ENCODE results near the gene LMO7. TPM values are rescaled to one million over a fixed set of nuclear protein-coding genes. Genes with fewer than 3 reads are reported as not detected.

The LMO7 gene
- total RNA-seq, 1 donor, result 6.7 TPM

DNA sequence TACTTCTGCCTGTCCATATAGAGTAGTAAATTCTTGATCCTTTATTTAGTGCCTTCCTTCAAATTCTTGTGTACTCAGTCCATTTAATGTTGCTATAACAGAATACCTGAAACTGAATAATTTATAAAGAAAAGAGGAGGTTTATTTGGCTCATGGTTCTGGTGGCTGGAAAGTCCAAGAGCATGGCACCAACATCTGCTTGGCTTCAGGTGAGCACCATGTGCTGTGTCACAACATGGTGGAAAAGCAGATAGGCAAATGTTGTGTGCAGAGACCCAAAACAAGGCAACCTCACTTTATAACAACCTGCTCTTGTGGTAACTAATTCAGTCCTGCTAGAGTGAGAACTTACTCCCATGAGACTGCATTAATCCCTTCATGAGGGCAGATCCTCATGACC is 195.3 kb downstream of the LMO7 start:
- DNase-seq (ENCODE audit: low read depth in 2 of 3, low spot score in 2 of 3), result no peak

DNA sequence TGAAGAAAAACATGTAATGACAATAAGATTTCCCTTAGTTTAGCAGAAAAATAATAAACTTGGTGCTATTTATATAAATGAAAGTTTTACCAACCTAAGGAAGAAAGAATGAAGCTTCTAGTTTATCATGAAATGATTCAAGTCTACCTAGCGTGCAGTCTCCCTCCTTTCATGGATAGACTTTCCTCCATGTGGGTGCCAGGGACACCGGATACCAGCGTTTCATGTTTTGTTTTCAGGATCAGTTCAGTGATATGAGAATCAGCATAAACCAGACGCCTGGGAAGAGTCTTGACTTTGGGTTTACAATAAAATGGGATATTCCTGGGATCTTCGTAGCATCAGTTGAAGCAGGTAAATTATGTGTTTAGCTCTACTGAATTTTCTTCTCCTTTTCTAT is 196.7 kb downstream of the LMO7 start:
- DNase-seq (ENCODE audit: low read depth in 2 of 3, low spot score in 2 of 3), result no peak

DNA sequence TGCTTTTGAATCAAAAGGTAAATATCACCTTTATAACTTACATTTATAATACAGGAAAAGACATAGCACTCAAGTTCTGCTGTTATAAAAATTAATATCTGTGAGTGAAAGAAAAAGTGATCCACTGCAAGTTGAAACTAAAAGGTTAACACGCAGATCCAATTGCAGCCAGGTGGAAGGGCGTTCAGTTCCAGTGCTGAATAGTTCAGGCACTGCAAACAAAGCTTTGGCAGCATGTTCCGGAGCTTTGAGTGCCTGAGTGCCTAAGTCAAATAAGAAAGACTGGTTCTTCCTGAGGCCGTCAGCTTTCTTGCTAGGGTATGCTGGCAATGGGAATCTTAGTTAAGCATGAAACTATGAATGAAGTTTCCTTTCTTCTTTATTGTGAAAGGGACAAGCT is 200.3 kb downstream of the LMO7 start:
- DNase-seq (ENCODE audit: low read depth in 2 of 3, low spot score in 2 of 3), result no peak

DNA sequence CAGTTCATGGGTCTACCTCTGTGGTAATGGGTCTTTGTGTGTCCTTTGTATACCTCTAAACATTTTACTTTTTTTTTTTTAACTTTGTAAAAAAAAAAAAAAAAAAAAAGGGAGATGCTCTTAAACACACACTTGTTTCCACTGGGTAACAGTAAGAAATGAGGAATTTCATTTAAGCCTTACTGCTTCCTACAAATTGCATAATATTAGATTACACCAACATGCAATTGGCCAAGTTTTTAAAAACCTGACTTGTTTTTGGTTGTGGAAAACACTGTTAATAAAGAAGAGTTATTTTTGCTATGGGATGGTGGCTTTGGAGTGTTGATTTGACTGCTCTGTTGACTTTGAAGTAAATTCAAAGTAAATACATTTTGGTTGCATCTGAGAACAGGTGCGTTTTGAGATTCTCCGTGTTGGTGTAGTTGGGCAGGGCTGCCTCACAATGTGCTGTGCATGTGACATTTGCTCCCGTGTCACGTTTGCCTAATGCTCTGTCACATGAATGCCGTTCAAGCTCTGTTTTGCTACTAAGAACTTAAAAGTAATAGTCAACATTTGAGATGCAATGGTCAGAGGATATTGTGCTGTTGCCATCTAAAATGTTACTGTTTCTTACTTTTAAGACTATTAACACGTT is 202.4 kb downstream of the LMO7 start:
- no peak for DNase-seq (ENCODE audit: low read depth in 2 of 3, low spot score in 2 of 3)

DNA sequence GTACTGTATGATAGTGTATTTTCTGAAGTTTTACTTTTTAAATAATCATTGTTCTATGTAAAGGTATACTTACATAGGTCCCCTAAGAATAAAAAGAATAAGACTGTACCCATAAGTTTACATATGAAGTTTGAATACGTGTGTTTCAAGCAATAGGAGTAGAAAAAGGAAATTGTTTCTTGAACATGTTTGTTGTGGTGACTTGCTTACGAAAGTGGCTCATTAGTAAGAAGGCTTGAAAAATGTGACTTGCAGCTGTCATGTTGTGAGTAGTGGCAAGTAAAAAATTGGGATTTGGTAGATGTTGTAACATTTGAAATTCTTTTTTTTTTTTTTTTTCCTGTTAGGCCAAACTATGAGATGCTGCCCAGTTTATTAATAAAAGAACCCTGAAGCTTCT is 203.3 kb downstream of the LMO7 start:
- DNase-seq (ENCODE audit: low read depth in 2 of 3, low spot score in 2 of 3), result no peak

DNA sequence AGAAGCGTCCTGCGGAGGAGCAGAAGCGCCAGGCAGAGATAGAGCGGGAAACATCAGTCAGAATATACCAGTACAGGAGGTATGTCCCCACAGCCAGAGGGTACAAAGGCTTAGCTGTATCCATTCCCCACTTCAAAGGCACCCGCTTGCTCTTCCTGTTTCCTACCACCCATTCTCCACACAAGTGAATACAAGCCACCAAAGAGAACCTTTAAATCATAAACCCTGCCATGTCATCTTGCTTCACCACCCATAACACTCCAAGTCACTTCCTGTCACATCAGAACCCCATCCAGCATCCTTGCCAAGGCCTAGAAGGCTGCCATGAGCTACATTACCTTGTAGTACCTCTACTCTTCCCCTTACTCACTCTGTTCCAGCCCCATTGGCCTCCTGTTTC is 205.8 kb downstream of the LMO7 start:
- DNase-seq (ENCODE audit: low read depth in 2 of 3, low spot score in 2 of 3), result no peak

DNA sequence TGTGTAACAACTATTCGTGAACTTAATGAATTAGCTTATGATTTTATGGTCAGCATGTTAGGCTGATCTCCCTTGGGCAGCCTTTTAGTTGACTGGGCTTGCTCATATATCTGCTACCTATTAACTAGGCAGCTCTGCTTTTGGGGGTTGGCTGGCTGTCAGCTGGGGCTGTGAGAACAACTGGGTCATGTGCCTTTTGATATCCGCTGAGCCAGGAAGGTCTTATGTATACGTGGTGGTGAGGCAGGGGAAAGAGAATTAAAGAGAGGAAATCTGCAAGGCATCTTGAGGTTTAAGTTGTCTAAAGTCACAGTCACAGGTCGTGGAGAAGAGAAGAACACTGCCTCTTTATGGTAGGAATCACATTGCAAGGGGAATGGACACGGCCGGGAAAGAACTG is 206.9 kb downstream of the LMO7 start:
- DNase-seq (ENCODE audit: low read depth in 2 of 3, low spot score in 2 of 3), result no peak

DNA sequence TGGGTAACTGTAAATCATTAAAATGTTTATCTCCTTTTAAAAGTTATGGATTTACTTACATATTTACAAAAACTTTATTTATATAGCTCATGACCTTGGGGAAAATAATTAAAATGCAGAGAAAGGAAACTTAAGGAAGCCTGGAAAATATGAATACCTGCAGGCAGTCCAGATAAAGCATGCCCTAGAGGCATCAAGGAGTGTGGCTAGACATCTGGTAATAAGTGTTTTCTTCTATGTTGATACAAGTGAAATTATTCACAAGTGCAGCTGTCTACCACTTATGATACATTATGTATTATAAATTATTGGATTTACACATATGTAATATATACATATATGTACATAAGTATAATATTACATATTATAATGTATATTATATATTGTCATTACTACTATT is 207.9 kb downstream of the LMO7 start:
- DNase-seq (ENCODE audit: low read depth in 2 of 3, low spot score in 2 of 3), result no peak

DNA sequence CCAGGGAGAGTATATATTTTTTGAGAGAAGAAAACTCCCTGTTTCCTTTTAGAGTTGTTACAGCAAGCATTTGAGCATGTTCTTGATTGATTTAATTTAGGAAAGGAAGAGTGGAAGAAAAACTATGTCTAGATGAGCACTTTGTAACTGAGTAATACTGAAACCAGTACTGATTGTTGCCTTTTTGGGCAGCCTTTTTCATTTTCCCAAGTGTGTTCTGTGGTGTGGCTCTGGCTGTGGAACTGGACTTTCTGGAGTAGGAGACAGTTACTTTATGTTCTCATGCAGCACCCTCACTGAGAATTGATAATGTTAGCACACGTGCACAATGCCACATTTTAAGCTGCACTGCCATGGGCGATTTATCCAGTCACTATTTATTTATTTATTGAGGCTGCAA is 211.5 kb downstream of the LMO7 start:
- DNase-seq (ENCODE audit: low read depth in 2 of 3, low spot score in 2 of 3), result no peak

DNA sequence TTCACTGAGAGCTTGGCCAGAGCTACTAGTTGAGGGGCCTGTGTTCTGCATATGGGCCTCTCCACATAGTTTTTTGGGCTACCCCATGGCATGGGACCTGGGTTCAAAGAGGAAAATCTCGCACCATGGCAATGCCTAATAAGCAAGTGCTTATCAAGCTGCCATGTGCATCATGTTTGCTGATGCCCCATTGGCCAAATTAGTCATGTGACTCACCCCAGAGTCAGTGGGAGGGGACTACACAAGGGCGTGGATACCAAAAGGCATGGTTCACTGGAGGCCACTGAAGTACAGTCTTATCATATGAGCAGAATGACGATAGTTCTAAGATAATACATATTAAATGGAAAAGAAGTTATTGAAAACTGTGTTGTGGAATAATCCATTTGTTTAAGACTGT is 214.8 kb downstream of the LMO7 start:
- DNase-seq (ENCODE audit: low read depth in 2 of 3, low spot score in 2 of 3), result no peak

DNA sequence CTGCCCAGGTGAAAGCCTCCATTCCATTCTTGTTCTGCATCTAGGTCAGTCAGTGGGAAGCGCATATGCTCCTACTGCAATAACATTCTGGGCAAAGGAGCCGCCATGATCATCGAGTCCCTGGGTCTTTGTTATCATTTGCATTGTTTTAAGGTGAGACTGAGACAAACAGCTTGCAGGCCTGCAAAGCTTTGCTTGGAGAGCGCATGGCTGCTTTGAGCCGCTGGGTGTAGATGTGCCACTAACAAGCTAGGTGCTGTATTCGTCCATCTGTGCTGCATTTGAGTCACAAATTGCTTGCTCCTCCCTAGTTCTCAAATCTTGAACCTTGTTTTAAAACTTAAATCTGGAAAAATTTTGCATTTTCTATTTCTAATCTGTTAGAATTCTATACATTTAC is 219.1 kb downstream of the LMO7 start:
- no peak for DNase-seq (ENCODE audit: low read depth in 2 of 3, low spot score in 2 of 3)

DNA sequence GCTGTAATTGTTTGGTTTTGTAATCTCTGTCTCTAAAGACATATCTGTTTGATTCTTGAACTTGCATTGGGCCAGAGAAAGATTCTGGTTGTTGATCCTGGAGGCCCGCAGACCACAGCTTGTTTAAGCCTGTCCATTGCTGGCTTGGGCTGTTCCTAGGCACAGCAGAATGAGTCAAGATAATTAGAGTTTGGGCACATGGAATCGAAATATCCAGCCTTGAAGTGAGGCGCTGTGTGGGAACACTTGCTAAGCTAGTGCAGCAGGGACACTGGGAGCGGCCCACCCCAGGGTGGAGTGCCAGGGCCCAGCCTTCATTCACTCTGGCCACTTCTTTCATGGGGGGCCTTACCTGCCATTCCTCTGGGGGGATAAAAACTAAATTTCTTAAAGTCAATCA is 219.7 kb downstream of the LMO7 start:
- no peak for DNase-seq (ENCODE audit: low read depth in 2 of 3, low spot score in 2 of 3)

DNA sequence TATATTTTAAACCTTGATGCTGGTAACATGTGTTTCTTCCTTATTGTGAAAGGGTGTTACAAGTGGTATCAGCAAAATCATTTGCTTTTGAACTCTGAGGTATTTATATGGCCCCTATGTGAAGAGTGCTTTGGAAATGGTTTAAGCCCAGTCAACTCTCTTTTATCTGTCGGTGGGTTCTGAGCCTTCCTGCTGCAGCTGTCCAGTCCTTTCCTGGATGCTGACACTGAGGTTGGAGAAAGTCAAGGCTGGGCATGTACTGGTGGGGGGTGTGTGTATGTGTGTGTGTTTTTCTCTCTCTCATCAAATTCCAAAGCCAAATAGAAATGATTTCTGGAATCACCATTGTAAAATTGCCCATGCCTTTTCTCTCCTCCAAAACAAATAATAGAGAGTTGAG is 221.2 kb downstream of the LMO7 start:
- DNase-seq (ENCODE audit: low read depth in 2 of 3, low spot score in 2 of 3), result no peak

DNA sequence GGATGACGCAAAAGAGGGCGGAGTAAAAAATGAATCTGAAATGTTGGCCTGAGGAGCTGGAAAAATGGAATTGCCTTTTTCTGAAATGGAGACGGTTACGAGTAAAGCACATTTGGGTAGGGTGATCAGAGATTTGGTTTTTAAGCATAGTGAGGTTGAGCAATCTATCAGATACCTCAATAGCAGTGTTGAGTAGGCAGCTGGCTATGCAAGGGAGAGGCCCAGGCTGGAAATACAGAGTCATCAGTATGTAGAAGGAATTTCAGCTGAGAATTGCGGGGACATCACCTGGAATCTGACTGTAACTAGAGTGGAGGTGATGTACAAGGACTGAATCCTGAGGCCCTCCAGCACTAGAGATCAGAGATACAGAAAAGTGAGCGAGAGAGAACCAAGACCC is 224.8 kb downstream of the LMO7 start:
- no peak for DNase-seq (ENCODE audit: low read depth in 2 of 3, low spot score in 2 of 3)

DNA sequence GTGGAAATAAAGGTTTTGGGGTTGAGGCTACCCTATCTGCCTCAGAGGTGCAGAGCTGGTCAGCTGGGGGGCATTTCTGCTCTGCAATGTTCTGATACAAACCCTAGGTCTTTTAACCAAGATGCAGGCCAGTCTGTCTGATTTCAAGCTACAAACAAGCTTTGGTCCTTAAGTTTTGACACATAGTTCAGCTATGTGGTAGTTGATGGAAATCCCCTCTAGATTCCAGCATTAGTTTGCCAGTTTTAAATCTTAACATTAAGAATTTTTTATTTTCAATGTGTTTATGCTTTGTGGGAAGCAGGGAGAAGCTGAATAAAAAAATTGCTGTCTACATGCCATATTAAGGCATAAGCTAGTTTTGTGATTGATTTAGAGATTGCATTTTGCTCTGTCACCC is 225.7 kb downstream of the LMO7 start:
- no peak for DNase-seq (ENCODE audit: low read depth in 2 of 3, low spot score in 2 of 3)

DNA sequence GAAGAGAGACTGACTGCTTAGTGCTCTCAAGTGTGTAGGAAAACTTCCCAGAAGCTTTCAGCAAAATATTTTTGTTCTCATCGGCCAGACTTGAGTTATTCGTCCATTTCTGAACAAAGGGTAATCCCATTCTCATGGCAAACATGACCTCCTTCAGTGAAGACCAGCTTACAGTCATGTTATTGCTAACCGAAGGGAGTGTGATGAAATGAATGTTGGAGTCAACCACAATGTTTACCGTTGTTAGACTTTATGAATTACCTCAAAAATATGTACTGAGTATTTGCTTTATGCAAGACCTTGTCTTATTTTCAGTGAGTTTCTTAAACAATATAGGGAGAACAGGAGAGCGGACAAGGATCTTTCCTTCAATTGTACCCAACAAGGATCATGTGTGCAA is 228.6 kb downstream of the LMO7 start:
- DNase-seq (ENCODE audit: low read depth in 2 of 3, low spot score in 2 of 3), result no peak

DNA sequence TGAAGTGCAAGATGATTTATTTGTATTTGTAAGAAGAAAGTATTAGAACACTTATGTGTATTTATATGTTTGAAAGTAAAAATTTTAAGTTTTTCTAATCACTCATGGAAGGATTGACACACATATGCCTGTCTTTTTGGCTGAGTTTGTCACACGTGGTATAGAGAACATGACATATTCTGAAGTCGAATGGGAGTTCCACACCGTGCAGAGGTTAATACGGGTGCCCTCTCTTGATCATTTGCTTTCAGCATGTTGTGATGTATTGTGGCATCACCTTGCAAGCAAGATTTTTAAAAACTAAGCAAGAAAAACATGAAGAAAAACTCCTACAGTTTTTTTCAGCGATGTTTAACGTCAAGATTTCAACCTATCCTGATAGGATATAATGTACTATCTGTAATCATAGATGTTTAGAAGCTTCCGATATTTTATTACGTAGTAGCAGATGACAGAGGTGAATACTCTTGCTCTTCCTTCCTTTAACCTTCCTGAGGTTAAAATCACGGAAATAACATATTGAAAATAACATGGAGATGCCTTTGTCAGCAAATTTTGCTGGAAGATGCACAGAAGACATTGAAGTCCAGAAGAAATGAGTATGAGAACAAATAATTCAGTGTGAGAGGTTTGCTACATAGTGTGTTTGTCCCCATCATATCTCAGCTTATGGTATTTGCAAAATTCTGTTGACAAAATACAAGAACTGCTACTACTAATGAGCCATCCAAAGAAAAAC is 231.4 kb downstream of the LMO7 start:
- no peak for DNase-seq (ENCODE audit: low read depth in 2 of 3, low spot score in 2 of 3)

DNA sequence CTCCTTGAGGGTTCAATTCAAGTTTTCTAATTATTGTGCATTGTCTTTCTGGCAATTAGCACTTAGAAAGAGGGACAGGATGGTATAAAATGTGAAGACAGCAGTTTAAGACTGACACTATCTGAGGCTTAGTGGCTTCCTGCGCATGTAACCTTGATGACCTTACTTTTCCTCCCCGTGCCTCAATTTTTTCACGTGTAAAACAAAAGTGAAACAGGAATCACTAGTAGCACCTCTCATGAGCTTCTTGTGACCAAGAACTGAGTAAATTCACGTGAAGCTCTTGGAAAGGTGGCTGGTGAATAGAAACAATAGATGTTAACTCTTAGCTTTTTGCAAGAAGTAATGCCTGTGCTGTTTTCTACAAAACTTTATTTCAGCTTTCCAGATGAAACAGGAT is 233.9 kb downstream of the LMO7 start:
- no peak for DNase-seq (ENCODE audit: low read depth in 2 of 3, low spot score in 2 of 3)

DNA sequence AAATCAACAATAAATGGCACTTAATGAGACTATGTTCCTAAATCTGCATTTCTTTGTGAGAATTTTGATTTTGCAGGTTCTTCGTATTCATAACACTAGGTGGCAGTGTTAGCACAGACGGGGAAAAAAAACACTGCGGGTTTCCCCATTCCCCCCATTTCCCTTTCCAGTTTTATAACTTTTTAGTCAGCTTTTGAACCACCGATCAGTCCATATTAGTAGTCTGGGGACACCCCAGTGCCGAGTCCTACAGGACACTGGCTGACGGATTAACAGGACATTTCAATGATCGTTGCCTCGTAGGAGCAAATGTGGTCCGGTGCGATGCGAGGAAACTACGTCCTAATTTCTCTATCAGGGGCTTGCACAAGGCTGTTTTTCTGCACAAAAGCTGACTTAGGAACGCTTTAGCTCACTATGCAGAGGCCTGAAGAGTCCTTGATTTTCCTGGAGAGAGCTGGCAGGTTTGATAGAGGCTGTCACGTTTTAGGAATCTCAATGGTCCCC is 234.3 kb downstream of the LMO7 start:
- DNase-seq (ENCODE audit: low read depth in 2 of 3, low spot score in 2 of 3), result peak; percentile 10 to 40 (median 22)

DNA sequence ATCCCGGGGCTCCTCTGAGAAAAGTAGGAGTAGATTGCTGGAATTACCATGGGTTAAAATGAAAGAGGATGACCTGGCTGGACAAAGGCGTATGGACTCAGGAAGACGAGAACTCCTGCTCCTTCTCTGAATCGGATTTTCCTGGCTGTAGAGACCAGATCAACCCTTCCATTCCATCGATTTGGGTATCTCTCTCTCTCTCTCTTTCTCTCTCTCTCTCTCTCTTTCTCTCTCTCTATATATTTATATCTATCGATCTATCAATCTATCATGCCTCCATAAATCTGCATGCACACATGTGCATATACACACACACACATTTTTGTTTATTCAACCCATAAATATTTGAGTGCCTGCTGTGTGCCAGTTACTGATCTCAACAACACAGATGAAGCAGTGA is 234.9 kb downstream of the LMO7 start:
- no peak for DNase-seq (ENCODE audit: low read depth in 2 of 3, low spot score in 2 of 3)

DNA sequence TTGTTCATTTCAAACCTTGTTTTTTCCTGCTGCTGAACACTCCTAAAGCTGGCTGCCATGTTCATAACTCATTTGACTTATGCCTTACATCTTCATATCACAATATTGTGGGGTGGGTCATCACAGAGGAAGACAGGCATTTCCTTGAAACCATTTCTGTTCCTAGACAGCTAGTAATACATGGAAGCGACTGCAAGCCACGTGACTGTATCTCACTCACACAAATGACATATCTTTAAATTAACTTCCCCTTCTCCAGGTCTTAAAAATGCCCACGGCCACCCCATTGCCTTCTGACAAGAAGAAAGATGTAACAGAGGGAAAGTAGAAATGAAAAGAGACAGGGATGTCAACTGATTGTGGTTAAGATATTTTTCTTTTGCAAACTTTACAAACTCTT is 236.8 kb downstream of the LMO7 start:
- peak in 2 of 3 donors; percentile 18 to 35 for DNase-seq (ENCODE audit: low read depth in 2 of 3, low spot score in 2 of 3)

DNA sequence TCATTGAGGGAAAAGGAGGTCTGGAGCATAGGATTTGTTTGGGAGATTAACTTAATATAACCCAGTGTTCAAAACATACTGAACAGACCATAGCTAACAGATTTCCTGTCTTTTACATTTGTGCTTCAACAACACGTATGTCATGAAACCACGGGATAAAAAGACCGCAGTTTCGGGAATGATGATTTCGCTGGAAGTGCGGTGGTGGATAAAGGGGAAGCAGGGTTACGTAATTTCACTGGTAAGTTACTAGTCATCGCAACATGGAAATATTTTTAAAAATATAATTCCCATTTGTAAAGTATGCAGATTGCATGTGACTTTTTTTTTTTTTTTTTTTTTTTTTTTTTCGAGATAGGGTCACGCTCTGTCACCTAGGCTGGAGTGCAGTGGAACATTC is 237.4 kb downstream of the LMO7 start:
- no peak for DNase-seq (ENCODE audit: low read depth in 2 of 3, low spot score in 2 of 3)

DNA sequence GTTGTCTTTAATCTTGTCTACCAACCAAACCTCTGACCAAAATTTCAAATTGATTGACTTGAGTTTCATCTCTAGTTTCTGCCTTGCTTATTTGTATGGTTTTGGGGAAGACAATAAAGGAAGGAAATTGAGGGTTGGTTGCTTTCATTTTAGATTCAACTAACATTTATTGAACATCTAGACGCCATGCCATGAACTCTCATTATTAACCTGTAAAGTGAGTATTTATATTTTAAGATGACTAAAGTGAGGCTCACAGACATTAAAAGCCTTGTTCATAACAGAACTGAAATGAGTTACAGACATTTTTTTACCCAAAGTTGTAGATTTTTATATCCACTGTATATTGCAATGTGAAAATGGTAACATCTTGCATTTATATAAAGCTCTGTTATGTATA is 239.3 kb downstream of the LMO7 start:
- no peak for DNase-seq (ENCODE audit: low read depth in 2 of 3, low spot score in 2 of 3)

Data from hematopoietic multipotent progenitor cell (in vitro differentiated cells).